GM18951 (cell line): ENCODE results near the gene XYLT2.
"Not testable (repeated sequence)": the region's sequence is repeated elsewhere in the genome, so short reads cannot be mapped to it uniquely, and the experiment has no call there.

Experiments used
- POLR2A ChIP-seq: IDR thresholded peaks from 4 replicates; pipeline ENCODE4 v1.6.1; 2011; ENCODE audit warnings: mild to moderate bottlenecking; ENCODE audit not compliant: insufficient read length, insufficient read depth; ENCODE audit errors: extremely low read depth
- in situ Hi-C: fragments of 300-500 bp; cut with MboI; formaldehyde crosslinking; loops from one replicate; pipeline ENCODE4 v1.12.0; 2022; ENCODE audit warnings: low sequenced_read_pairs, mixed read lengths, inconsistent platforms; ENCODE audit not compliant: unreplicated experiment

XYLT2 gene

DNA sequence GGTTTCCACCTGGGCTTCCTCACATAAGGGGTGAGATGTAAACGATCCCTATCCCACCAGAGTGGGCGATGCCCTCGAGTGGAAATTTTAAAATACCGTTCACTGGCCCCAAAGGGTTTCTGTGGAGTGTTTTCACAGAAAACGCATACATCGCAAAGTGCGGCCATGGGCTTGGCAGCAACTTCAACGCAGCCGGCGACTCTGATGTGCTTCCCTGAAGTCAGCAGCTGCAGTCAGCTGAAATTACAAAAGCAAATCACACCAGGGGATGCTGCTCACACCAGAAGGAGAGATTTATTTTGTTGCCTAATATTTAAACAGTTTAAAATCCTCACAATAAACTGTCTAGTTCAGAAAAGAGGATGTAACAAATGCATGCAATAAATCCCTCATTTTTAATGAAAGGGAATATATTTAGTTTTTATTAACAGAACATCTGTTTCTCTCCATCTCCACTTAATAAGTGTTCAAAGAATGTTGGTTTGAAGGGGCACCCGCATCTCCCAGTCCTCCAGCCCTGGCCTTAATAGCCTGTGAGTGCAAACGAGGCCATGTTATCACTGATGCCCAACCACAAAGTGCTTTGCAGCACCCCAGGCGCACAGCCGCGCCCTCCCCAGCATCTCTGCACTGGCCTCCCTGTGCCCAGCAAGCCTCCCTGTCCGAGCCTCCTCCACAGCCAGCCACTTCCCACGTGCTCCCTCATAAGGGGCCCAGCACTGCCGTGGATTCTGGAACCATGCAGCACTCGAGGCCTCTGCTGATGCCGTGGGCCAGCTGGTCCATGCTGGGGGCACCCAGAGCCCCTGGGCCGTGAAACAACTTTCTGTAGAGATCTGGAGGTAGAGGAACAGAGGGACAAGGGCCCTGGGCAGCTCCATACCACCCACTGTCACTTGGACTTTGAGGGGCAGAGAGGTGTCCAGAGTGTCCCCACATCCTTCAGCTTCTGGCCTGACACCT lies 17.3 kb upstream of the XYLT2 start:
- TF ChIP-seq POLR2A: no peak
- in situ Hi-C loops: no loop called here

- no peak for TF ChIP-seq POLR2A
- in situ Hi-C loops: no loop called here
Observed at GRCh38 chr17:50329716-50330115, 16.2 kb upstream of the XYLT2 start.

GRCh38 chr17:50330151-50330775 lies 15.7 kb upstream of the XYLT2 start:
- in situ Hi-C loops: no loop called here
- no peak for TF ChIP-seq POLR2A

DNA sequence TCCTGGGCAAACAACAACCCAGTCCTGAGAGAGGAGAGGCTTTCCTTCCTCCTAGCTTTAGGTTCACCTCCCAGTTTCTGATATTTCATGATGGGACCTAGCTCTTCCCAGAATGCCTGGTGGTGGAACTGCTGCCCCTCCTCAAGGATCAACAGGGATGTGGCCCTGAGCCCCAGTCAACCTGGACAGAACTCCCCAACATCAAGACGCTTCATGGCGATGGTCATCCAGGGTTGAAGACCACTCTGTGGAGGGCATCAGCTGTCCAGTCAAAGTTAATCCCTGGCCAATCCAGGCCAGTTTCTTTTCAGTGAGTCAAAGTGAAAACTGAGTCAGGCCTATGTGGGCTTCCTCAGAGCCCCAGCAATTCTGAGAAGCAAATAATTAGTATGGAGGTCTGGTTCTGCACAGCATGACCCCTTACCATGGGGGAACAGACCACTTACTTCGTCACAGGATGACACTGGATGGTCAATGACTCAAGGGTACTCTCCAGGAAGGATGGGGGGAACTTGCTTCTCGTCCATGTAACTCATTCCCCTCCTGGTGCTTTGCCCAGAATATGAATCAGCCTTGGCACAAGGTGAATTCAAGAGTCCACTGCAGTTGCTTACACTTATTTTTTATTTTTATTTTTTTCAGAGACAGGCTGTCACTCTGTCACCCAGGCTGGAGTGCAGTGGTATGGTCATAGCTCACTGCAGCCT lies 14.7 kb upstream of the XYLT2 start:
- in situ Hi-C loops: no loop called here
- TF ChIP-seq POLR2A: no peak

DNA sequence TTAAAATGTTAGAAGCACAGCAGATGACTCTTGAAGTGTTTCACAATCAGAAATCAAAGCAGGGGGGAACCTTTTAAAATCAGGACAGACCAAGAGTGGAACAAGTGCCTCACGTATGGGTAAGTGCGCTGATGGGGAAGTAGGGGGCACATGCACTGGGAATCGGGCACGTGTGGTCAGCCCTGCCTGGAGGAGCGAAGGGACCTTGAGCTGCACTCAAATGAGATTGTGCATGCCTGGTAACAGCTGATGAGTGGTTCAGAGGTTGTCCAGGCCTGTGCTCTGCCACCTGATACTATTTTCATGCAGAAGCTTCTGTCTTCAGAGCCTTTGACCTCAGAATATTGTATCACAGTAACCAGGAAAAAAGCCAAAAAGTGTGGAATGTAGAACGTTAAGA lies 13.7 kb upstream of the XYLT2 start:
- no peak for TF ChIP-seq POLR2A
- in situ Hi-C loops: no loop called here

- in situ Hi-C loops: not testable (repeated sequence)
Observed at GRCh38 chr17:50333291-50334057, 12.5 kb upstream of the XYLT2 start.

DNA sequence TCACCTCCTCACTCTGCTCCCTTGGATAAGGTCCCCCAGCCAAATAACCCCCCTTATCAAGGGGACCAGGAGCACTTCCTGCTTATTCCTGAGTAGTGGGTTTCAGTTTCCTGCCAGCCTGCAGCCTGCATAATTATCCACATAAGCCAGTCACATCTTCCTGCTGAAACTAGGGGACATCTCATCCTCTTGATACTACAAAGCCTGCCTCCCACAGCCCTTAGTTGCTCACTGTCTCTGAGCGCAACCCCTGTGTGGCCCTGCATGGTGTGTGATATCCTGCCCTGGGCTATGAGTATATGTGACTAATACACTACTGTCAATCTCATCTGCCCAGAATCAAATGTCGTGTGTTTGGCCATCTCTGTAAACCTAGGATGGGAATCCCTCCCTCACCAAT lies 8.0 kb upstream of the XYLT2 start:
- in situ Hi-C loops: no loop called here
- TF ChIP-seq POLR2A: no peak

- in situ Hi-C loops: no loop called here
Observed at GRCh38 chr17:50338645-50339044, 7.3 kb upstream of the XYLT2 start.

DNA sequence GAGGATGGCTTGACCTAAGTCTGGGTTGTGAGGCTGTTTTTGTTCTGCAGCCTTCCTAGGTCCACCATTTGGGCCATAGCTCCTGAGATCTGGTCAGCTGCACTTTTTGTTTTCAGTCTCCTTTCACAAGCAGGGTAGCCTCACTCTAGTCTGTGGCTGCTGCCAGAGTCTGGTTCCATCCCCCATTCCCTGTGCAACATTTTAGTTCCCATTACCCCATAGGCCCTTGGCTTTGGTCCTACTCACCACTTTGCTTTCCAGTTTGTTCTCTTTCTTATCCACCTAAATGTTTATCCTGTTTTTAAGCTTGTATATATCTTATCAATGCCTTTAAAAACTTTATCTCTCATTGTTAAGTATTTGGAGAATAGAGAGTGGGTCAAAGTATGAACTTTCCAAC lies 6.5 kb upstream of the XYLT2 start:
- in situ Hi-C loops: no loop called here
- no peak for TF ChIP-seq POLR2A

More at GRCh38 chr17:50338645-50339044, 7.3 kb upstream of the XYLT2 start:
- TF ChIP-seq POLR2A: no peak

- no peak for TF ChIP-seq POLR2A
- in situ Hi-C loops: no loop called here
Observed at GRCh38 chr17:50344731-50345365, 1.1 kb upstream of the XYLT2 start.

- no peak for TF ChIP-seq POLR2A
- in situ Hi-C loops: no loop called here
Observed at GRCh38 chr17:50346313-50347116, 589 bp downstream of the XYLT2 start.
